K562 (cell line): ENCODE results near the gene C16orf96. TPM values are rescaled to one million over a fixed set of nuclear protein-coding genes. Genes with fewer than 3 reads are reported as not detected.

Experiments used
- ARHGAP35 ChIP-seq: fragments of 450-650 bp; IDR thresholded peaks from 2 replicates; pipeline ENCODE4 v1.6.1; 2018; ENCODE audit not compliant: partially characterized antibody
- ATF1 ChIP-seq, 2 experiments: fragments of 450-650 bp in 1 of 2; IDR thresholded peaks; 2 replicates each; pipeline ENCODE4 v1.6.1; 2016; ENCODE audit warnings: missing compliant biosample characterization in 1 of 2, missing genetic modification characterization in 1 of 2
- CHD1 ChIP-seq: fragments of 200-600 bp; sonication (generic); IDR thresholded peaks from one replicate; pipeline ENCODE4 v1.6.1; 2012; ENCODE audit warnings: mild to moderate bottlenecking, moderate library complexity, low read length, inconsistent platforms
- CREM ChIP-seq: IDR thresholded peaks from 2 replicates; pipeline ENCODE4 v1.6.1; 2014; ENCODE audit warnings: antibody characterized with exemption, low read depth
- EGR1 ChIP-seq: fragments of 450-650 bp; conservative IDR thresholded peaks from 2 replicates; pipeline ENCODE4 v1.6.1; 2017; ENCODE audit warnings: mild to moderate bottlenecking
- FOXM1 ChIP-seq, 2 experiments: fragments of 450-650 bp in 1 of 2; sonication (generic) in 1 of 2; formaldehyde crosslinking in 1 of 2; IDR thresholded peaks; 2 replicates each; pipeline versions ENCODE4 v1.6.1 to v1.9.0; 2017 to 2022; ENCODE audit warnings: low read depth in 2 of 2, mild to moderate bottlenecking in 2 of 2, missing genetic modification reagents in 1 of 2, moderate library complexity in 1 of 2
- GTF2E2 ChIP-seq: fragments of 200-800 bp; sonication (Bioruptor generic); IDR thresholded peaks from 2 replicates; pipeline ENCODE4 v1.6.1; 2016; ENCODE audit warnings: missing genetic modification characterization, missing compliant biosample characterization
- ID3 ChIP-seq, 2 experiments: fragments of 250-450 bp in 1 of 2; fragments of 450-650 bp in 1 of 2; sonication (Bioruptor Pico) in 1 of 2; IDR thresholded peaks; 2 replicates each; pipeline versions ENCODE4 v1.6.1 to v1.8.0; 2016 to 2021; ENCODE audit warnings: mild to moderate bottlenecking in 2 of 2, moderate library complexity in 2 of 2, missing compliant biosample characterization in 1 of 2, missing genetic modification characterization in 1 of 2
- KDM5B ChIP-seq: fragments of 200-600 bp; sonication (generic); IDR thresholded peaks from 2 replicates; pipeline ENCODE4 v1.6.1; 2012; ENCODE audit warnings: low read depth, mild to moderate bottlenecking, moderate library complexity, low read length, control low read depth, inconsistent platforms; ENCODE audit not compliant: insufficient replicate concordance
- LEF1 ChIP-seq: fragments of 450-650 bp; IDR thresholded peaks from 2 replicates; pipeline ENCODE4 v1.6.1; 2016; ENCODE audit warnings: mild to moderate bottlenecking
- MCM5 ChIP-seq: fragments of 450-650 bp; IDR thresholded peaks from 2 replicates; pipeline ENCODE4 v1.6.1; 2016; ENCODE audit warnings: low read depth
- MNT ChIP-seq, 2 experiments: fragments of 450-650 bp; conservative IDR thresholded peaks; 2 replicates each; pipeline ENCODE4 v1.6.1; 2017; ENCODE audit warnings: mild to moderate bottlenecking in 2 of 2, moderate library complexity in 2 of 2
- MYBL2 ChIP-seq, 2 experiments: fragments of 450-650 bp in 1 of 2; sonication (generic) in 1 of 2; formaldehyde crosslinking in 1 of 2; IDR thresholded peaks; 2 replicates each; pipeline versions ENCODE4 v1.6.1 to v1.8.1; 2017 to 2022; ENCODE audit warnings: borderline replicate concordance in 1 of 2, inconsistent platforms in 1 of 2, low read depth in 1 of 2, mild to moderate bottlenecking in 1 of 2, missing genetic modification reagents in 1 of 2, moderate library complexity in 1 of 2
- NCOR1 ChIP-seq: fragments of 450-650 bp; IDR thresholded peaks from 2 replicates; pipeline ENCODE4 v1.6.1; 2016; ENCODE audit warnings: mild to moderate bottlenecking, moderate library complexity
- PHF8 ChIP-seq: fragments of 200-600 bp; sonication (generic); IDR thresholded peaks from 2 replicates; pipeline ENCODE4 v1.6.1; 2012; ENCODE audit warnings: mixed run types, mild to moderate bottlenecking, inconsistent platforms, low read length, moderate library complexity, borderline replicate concordance
- PML ChIP-seq: IDR thresholded peaks from 2 replicates; pipeline ENCODE4 v1.6.1; 2012; ENCODE audit warnings: low read length, inconsistent platforms
- POLR2G ChIP-seq: fragments of 200-400 bp; formaldehyde crosslinking; IDR thresholded peaks from 2 replicates; pipeline ENCODE4 v1.6.1; 2017; ENCODE audit warnings: low read depth, mild to moderate bottlenecking, antibody characterized with exemption, low read length, moderate library complexity
- PURB ChIP-seq: sonication (generic); formaldehyde crosslinking; IDR thresholded peaks from 2 replicates; pipeline ENCODE4 v1.9.0; 2021; ENCODE audit warnings: low read depth, mild to moderate bottlenecking, missing genetic modification reagents
- RBBP5 ChIP-seq: fragments of 200-600 bp; sonication (generic); IDR thresholded peaks from 2 replicates; pipeline ENCODE4 v1.6.1; 2012; ENCODE audit warnings: borderline replicate concordance, mild to moderate bottlenecking, low read length, control low read depth, inconsistent platforms; ENCODE audit not compliant: insufficient read depth, poor library complexity, severe bottlenecking
- RBFOX2 ChIP-seq: fragments of 200-400 bp; formaldehyde crosslinking; IDR thresholded peaks from 2 replicates; pipeline ENCODE4 v1.6.1; 2017; ENCODE audit warnings: low read depth, mild to moderate bottlenecking, low read length, moderate library complexity
- SAP30 ChIP-seq: fragments of 200-600 bp; sonication (generic); IDR thresholded peaks from 2 replicates; pipeline ENCODE4 v1.6.1; 2012; ENCODE audit warnings: borderline replicate concordance, low read depth, mild to moderate bottlenecking, moderate library complexity, low read length, control low read depth, inconsistent platforms; ENCODE audit not compliant: insufficient read depth, poor library complexity, severe bottlenecking
- XRCC5 ChIP-seq: fragments of 200-400 bp; formaldehyde crosslinking; IDR thresholded peaks from 2 replicates; pipeline ENCODE4 v1.6.1; 2017; ENCODE audit warnings: low read depth, mild to moderate bottlenecking, low read length
- ZNF12 ChIP-seq: sonication (generic); formaldehyde crosslinking; IDR thresholded peaks from 2 replicates; pipeline ENCODE4 v1.4.0; 2020; ENCODE audit warnings: mild to moderate bottlenecking, missing genetic modification reagents
- ZNF444 ChIP-seq: fragments of 250-450 bp; sonication (Bioruptor Pico); IDR thresholded peaks from 2 replicates; pipeline ENCODE4 v1.4.0; 2020; ENCODE audit warnings: mild to moderate bottlenecking, moderate library complexity
- ZSCAN29 ChIP-seq: fragments of 450-650 bp; IDR thresholded peaks from 2 replicates; pipeline ENCODE4 v1.6.1; 2017
- polyA plus RNA-seq, 8 experiments: library from polyadenylated mRNA; depleted of rRNA in 4 of 8; stranded (reverse) in 5 of 8; unstranded in 3 of 8; fragments of >200 nt; fragmentation: Nextera tagmentation in 2 of 8; fragmentation: Illumina TruSeq in 1 of 8; extraction: Ambion mirVana in 2 of 8; extraction: Trizol in 1 of 8; gene quantifications; 2 replicates each; pipeline versions ENCODE4 v1.2.1 to v1.2.3, GENCODE V29; 2011 to 2014; ENCODE audit warnings: inconsistent platforms in 1 of 8, missing spikeins in 1 of 8
- total RNA-seq, 7 experiments: library from RNA; depleted of rRNA in 6 of 7; stranded (reverse); fragments of >200 nt in 6 of 7; fragmentation: Illumina TruSeq in 2 of 7; extraction: Trizol in 2 of 7; gene quantifications; 2 replicates each; pipeline versions ENCODE4 v1.2.1 to v1.2.3, GENCODE V29; 2011 to 2021; ENCODE audit warnings: low replicate concordance in 1 of 7

C16orf96 gene
- total and polyA plus RNA-seq, 9 of the 15 experiments (the other 6 are each of a cell fraction or from before 2014, with no cell fraction given): not detected

- no peak for TF ChIP-seq MYBL2 (IDR thresholded peaks at IDR 0.05; ENCODE audit: low read depth)
- TF ChIP-seq MYBL2 (CRISPR knock-in tag; IDR thresholded peaks at IDR 0.05; ENCODE audit: borderline replicate concordance): no peak
- no peak for TF ChIP-seq ARHGAP35
- TF ChIP-seq LEF1: no peak
- TF ChIP-seq MNT (conservative IDR thresholded peaks at IDR 0.05): 0 out of 4 replicates have a peak, but pooled peaks of 1 of the 2 experiments have one; percentile 3
- TF ChIP-seq ID3 (CRISPR knock-in tag; IDR thresholded peaks at IDR 0.05): no peak
- TF ChIP-seq ID3 (tag; IDR thresholded peaks at IDR 0.05): 0 out of 2 replicates have a peak, but pooled peaks have one; percentile 26
- TF ChIP-seq CREM: 0 out of 2 replicates have a peak, but pooled peaks have one; percentile 15
- TF ChIP-seq NCOR1: 0 out of 2 replicates have a peak, but pooled peaks have one; percentile 16
- TF ChIP-seq ZSCAN29: peak; percentile 9; the same call in 1 of the 2 replicates
- no peak for TF ChIP-seq FOXM1 (IDR thresholded peaks at IDR 0.05; ENCODE audit: low read depth)
- 0 out of 2 replicates have a peak, but pooled peaks have one; percentile 87 for TF ChIP-seq FOXM1 (CRISPR knock-in tag; IDR thresholded peaks at IDR 0.05; ENCODE audit: low read depth)
- 0 out of 2 replicates have a peak, but pooled peaks have one; percentile 41 for TF ChIP-seq ZNF12 (CRISPR knock-in tag)
- peak; percentile 59 for TF ChIP-seq EGR1
- TF ChIP-seq SAP30: peak; percentile 57
- TF ChIP-seq KDM5B: peak; percentile 90
- no peak for TF ChIP-seq ZNF444
- peak; percentile 94 for TF ChIP-seq RBBP5
- TF ChIP-seq XRCC5: no peak
- TF ChIP-seq PML: 0 out of 2 replicates have a peak, but pooled peaks have one; percentile 35
- TF ChIP-seq PURB (CRISPR knock-in tag): no peak
- TF ChIP-seq RBFOX2: peak; percentile 87
- TF ChIP-seq ATF1 (CRISPR knock-in tag; IDR thresholded peaks at IDR 0.05): no peak
- peak; percentile 90 for TF ChIP-seq ATF1 (tag; IDR thresholded peaks at IDR 0.05)
- TF ChIP-seq CHD1: no peak
- peak; percentile 97 for TF ChIP-seq POLR2G
- no peak for TF ChIP-seq MCM5
- TF ChIP-seq GTF2E2 (tag): no peak
- peak; percentile 96 for TF ChIP-seq PHF8
Measured at GRCh38 chr16:4624827-4625559, 68.9 kb downstream of the C16orf96 start (continued).
